ENCODE results near the gene CDH23. TPM values are rescaled to one million over a fixed set of nuclear protein-coding genes. Genes with fewer than 3 reads are reported as not detected.

The CDH23 gene
- total RNA-seq, 2 experiments from 2014 or later: 4.6 to 5.2 TPM

GRCh38 chr10:71369602-71370001 lies 27.1 kb upstream of the CDH23 start:
- Mint-ChIP-seq H3K4me3 (no peak overlapping the region), H3K27ac (no peak overlapping the region), H3K36me3 (ENCODE audit: low read depth) (no peaks in the 10 kb centered on the region), H3K4me1 (ENCODE audit: low read depth) (no peaks in the 10 kb centered on the region), H3K9me3 (no peaks in the 10 kb centered on the region), H3K27me3 (peaks cover 21% of the 10 kb centered on the region)
- intact Hi-C loops (cut with DNase I, micrococcal nuclease): loop anchor here (10.0 kb wide), 2 partner anchors 55 to 985 kb away; partner anchors contain the start of genes DNAJB12 (in 1 of the 2) and SLC29A3 (in 1 of the 2)
- ChIA-PET CTCF (no interaction called here), POLR2A (no interaction called here)
- TF ChIP-seq, protein P1, sequence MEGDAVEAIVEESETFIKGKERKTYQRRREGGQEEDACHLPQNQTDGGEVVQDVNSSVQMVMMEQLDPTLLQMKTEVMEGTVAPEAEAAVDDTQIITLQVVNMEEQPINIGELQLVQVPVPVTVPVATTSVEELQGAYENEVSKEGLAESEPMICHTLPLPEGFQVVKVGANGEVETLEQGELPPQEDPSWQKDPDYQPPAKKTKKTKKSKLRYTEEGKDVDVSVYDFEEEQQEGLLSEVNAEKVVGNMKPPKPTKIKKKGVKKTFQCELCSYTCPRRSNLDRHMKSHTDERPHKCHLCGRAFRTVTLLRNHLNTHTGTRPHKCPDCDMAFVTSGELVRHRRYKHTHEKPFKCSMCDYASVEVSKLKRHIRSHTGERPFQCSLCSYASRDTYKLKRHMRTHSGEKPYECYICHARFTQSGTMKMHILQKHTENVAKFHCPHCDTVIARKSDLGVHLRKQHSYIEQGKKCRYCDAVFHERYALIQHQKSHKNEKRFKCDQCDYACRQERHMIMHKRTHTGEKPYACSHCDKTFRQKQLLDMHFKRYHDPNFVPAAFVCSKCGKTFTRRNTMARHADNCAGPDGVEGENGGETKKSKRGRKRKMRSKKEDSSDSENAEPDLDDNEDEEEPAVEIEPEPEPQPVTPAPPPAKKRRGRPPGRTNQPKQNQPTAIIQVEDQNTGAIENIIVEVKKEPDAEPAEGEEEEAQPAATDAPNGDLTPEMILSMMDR (IDR thresholded peaks at IDR 0.05): no peak
- Histone ChIP-seq H3K27me3 (ENCODE audit: control insufficient read depth in 1 of 2, insufficient read depth in 2 of 2, low read length in 2 of 2) (no peaks in the 10 kb centered on the region), H3K36me3 (ENCODE audit: insufficient read depth, low read length) (no peaks in the 10 kb centered on the region), H3K9me3 (ENCODE audit: control insufficient read depth in 1 of 2, insufficient read depth in 1 of 2, low read length in 2 of 2) (no peaks in the 10 kb centered on the region), H3K4me1 (ENCODE audit: insufficient read depth, low read length) (no peaks in the 10 kb centered on the region), H3K27ac (ENCODE audit: low read depth in 1 of 2, low read length in 2 of 2) (no peak overlapping the region), H3K4me3 (ENCODE audit: low read length) (no peak overlapping the region)
- no peak for ATAC-seq (ENCODE audit: poor library complexity)
- DNase-seq: no peak

DNA sequence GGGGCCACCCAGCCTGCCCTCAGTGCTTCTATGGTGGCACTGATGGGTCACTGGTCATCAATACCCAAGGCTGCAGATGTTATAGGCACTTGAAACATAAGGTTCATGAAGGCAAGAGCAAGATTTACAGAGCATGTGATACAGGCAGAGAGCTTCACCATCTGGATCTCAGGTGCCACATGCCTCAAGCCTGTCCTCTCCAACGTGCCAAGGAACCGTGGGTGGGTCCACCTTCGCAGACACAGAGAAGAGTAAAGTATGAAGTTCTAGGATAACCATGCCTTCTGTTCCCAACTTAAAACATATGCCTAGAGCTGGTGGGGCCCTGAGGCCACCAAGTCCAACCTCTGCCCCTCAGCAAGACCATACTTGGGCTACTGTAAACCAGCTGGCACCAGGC lies 26.7 kb upstream of the CDH23 start:
- H3K36me3 Mint-ChIP-seq (ENCODE audit: low read depth): no peaks in the 10 kb centered on the region
- no peak overlapping the region for H3K27ac Mint-ChIP-seq
- ChIA-PET POLR2A (no interaction called here), CTCF (no interaction called here)
- TF ChIP-seq, protein P1 (IDR thresholded peaks at IDR 0.05): no peak
- H3K4me3 Mint-ChIP-seq: no peak overlapping the region
- intact Hi-C loops (cut with DNase I, micrococcal nuclease): loop anchor here (10.0 kb wide), 2 partner anchors 55 to 985 kb away; partner anchors contain the start of genes DNAJB12 (in 1 of the 2) and SLC29A3 (in 1 of the 2)
- no peaks in the 10 kb centered on the region for H3K4me1 ChIP-seq (ENCODE audit: insufficient read depth, low read length)
- no peaks in the 10 kb centered on the region for H3K27me3 ChIP-seq (ENCODE audit: control insufficient read depth in 1 of 2, insufficient read depth in 2 of 2, low read length in 2 of 2)
- no peaks in the 10 kb centered on the region for H3K9me3 ChIP-seq (ENCODE audit: control insufficient read depth in 1 of 2, insufficient read depth in 1 of 2, low read length in 2 of 2)
- peaks cover 21% of the 10 kb centered on the region for H3K27me3 Mint-ChIP-seq
- H3K9me3 Mint-ChIP-seq: no peaks in the 10 kb centered on the region
- no peak for ATAC-seq (ENCODE audit: poor library complexity)
- DNase-seq: no peak
- no peaks in the 10 kb centered on the region for H3K36me3 ChIP-seq (ENCODE audit: insufficient read depth, low read length)
- no peak overlapping the region for H3K4me3 ChIP-seq (ENCODE audit: low read length)
- H3K4me1 Mint-ChIP-seq (ENCODE audit: low read depth): no peaks in the 10 kb centered on the region
- H3K27ac ChIP-seq (ENCODE audit: low read depth in 1 of 2, low read length in 2 of 2): no peak overlapping the region

- DNase-seq: peak in 1 of 14 experiments; percentile 23
- H3K36me3 Mint-ChIP-seq (ENCODE audit: low read depth): no peaks in the 10 kb centered on the region
- no peaks in the 10 kb centered on the region for H3K9me3 Mint-ChIP-seq
- H3K4me1 Mint-ChIP-seq (ENCODE audit: low read depth): no peaks in the 10 kb centered on the region
- intact Hi-C loops (cut with DNase I, micrococcal nuclease): loop anchor here (10.0 kb wide), 2 partner anchors 57 to 983 kb away; partner anchors contain the start of genes DNAJB12 (in 1 of the 2) and SLC29A3 (in 1 of the 2)
- Histone ChIP-seq H3K36me3 (ENCODE audit: insufficient read depth, low read length) (no peaks in the 10 kb centered on the region), H3K4me3 (ENCODE audit: low read length) (no peak overlapping the region), H3K27ac (ENCODE audit: low read depth in 1 of 2, low read length in 2 of 2) (no peak overlapping the region), H3K27me3 (ENCODE audit: control insufficient read depth in 1 of 2, insufficient read depth in 2 of 2, low read length in 2 of 2) (no peaks in the 10 kb centered on the region), H3K4me1 (ENCODE audit: insufficient read depth, low read length) (peaks cover 2% of the 10 kb centered on the region), H3K9me3 (ENCODE audit: control insufficient read depth in 1 of 2, insufficient read depth in 1 of 2, low read length in 2 of 2) (no peaks in the 10 kb centered on the region)
- ChIA-PET CTCF (interaction anchor here (1.0 to 1.6 kb wide), 3 partner anchors 12 to 325 kb away, joined by 3 to 5 read pairs (median 4); partner anchors contain the start of gene SLC29A3), POLR2A (no interaction called here)
- peaks cover 21% of the 10 kb centered on the region for H3K27me3 Mint-ChIP-seq
- no peak overlapping the region for H3K27ac Mint-ChIP-seq
- no peak for ATAC-seq (ENCODE audit: poor library complexity)
- TF ChIP-seq, protein P1 (IDR thresholded peaks at IDR 0.05): no peak
- no peak overlapping the region for H3K4me3 Mint-ChIP-seq
These were observed 25.0 kb upstream of the CDH23 start for GRCh38 chr10:71371750-71372166.
